Measurements from ENCODE around the gene CNTNAP4.

Gene CNTNAP4

GRCh38 chr16:76246587-76246986 is 30.6 kb upstream of the CNTNAP4 start:
- TF ChIP-seq ZNF565 (CRISPR knock-in tag; conservative IDR thresholded peaks at IDR 0.05; ENCODE audit: low read depth), result no peak
- no peak for TF ChIP-seq ZFP3 (CRISPR knock-in tag; IDR thresholded peaks at IDR 0.05)
- no peak for TF ChIP-seq SNAI2 (CRISPR knock-in tag; IDR thresholded peaks at IDR 0.05)
- TF ChIP-seq CSRNP3 (CRISPR knock-in tag; IDR thresholded peaks at IDR 0.05), result no peak
- TF ChIP-seq CREB5 (CRISPR knock-in tag; IDR thresholded peaks at IDR 0.05; ENCODE audit: low read depth), result no peak
- no peak for TF ChIP-seq ZNF70 (CRISPR knock-in tag; IDR thresholded peaks at IDR 0.05)
- no peak for TF ChIP-seq PPARA (CRISPR knock-in tag; IDR thresholded peaks at IDR 0.05; ENCODE audit: borderline replicate concordance)
- no peak for TF ChIP-seq ZNF8 (CRISPR knock-in tag; IDR thresholded peaks at IDR 0.05)
- TF ChIP-seq ISL1 (CRISPR knock-in tag; IDR thresholded peaks at IDR 0.05), result no peak
- TF ChIP-seq RARB (CRISPR knock-in tag; IDR thresholded peaks at IDR 0.05), result no peak
- TF ChIP-seq TOX (CRISPR knock-in tag; IDR thresholded peaks at IDR 0.05; ENCODE audit: borderline replicate concordance), result no peak
- TF ChIP-seq TCF4 (CRISPR knock-in tag; IDR thresholded peaks at IDR 0.05; ENCODE audit: borderline replicate concordance), result no peak
- ATAC-seq, result no peak

GRCh38 chr16:76265434-76266045 is 11.7 kb upstream of the CNTNAP4 start:
- TF ChIP-seq ISL1 (CRISPR knock-in tag; IDR thresholded peaks at IDR 0.05), result peak; percentile 25; the same call in 1 of the 2 replicates
- no peak for TF ChIP-seq PATZ1 (CRISPR knock-in tag; IDR thresholded peaks at IDR 0.05; ENCODE audit: borderline replicate concordance)
- no peak for TF ChIP-seq ZC3H10 (CRISPR knock-in tag; IDR thresholded peaks at IDR 0.05)
- ATAC-seq, result no peak

GRCh38 chr16:76268824-76269223 is 8.4 kb upstream of the CNTNAP4 start:
- no peak for ATAC-seq
- TF ChIP-seq TSHZ2 (CRISPR knock-in tag; IDR thresholded peaks at IDR 0.05) (no peak), ZFP30 (CRISPR knock-in tag; IDR thresholded peaks at IDR 0.05) (no peak), OSR1 (CRISPR knock-in tag; IDR thresholded peaks at IDR 0.05) (no peak)

- TF ChIP-seq OSR1 (CRISPR knock-in tag; IDR thresholded peaks at IDR 0.05) (no peak), ZFP3 (CRISPR knock-in tag; IDR thresholded peaks at IDR 0.05) (no peak), POU6F1 (CRISPR knock-in tag; IDR thresholded peaks at IDR 0.05; ENCODE audit: borderline replicate concordance, low read depth) (no peak), CSDC2 (CRISPR knock-in tag; IDR thresholded peaks at IDR 0.05) (no peak), CREB5 (CRISPR knock-in tag; IDR thresholded peaks at IDR 0.05; ENCODE audit: low read depth) (no peak), ARNTL (CRISPR knock-in tag; IDR thresholded peaks at IDR 0.05; ENCODE audit: borderline replicate concordance, low read depth) (no peak), CSRNP3 (CRISPR knock-in tag; IDR thresholded peaks at IDR 0.05) (no peak), BACH2 (CRISPR knock-in tag; IDR thresholded peaks at IDR 0.05; ENCODE audit: borderline replicate concordance) (no peak), PPARA (CRISPR knock-in tag; IDR thresholded peaks at IDR 0.05; ENCODE audit: borderline replicate concordance) (no peak), TOX (CRISPR knock-in tag; IDR thresholded peaks at IDR 0.05; ENCODE audit: borderline replicate concordance) (no peak), ESRRG (CRISPR knock-in tag; IDR thresholded peaks at IDR 0.05) (no peak)
- no peak for ATAC-seq
Observed at GRCh38 chr16:76277460-76278030, 344 bp downstream of the CNTNAP4 start.

All from SK-N-SH treated with all-trans-retinoic acid at 6 μM for 48 hours (cell line).